NCI-H1417 treated with DMSO at 0.1 percent for 48 hours (cell line): Measurements from ENCODE around the gene CBR4.
"Not testable (repeated sequence)": the region's sequence is repeated elsewhere in the genome, so short reads cannot be mapped to it uniquely, and the experiment has no call there.

Experiments used
- DNase-seq: peaks from one replicate; lab custom pipeline; 2025; lab: John Stamatoyannopoulos, UW

Gene CBR4

DNA sequence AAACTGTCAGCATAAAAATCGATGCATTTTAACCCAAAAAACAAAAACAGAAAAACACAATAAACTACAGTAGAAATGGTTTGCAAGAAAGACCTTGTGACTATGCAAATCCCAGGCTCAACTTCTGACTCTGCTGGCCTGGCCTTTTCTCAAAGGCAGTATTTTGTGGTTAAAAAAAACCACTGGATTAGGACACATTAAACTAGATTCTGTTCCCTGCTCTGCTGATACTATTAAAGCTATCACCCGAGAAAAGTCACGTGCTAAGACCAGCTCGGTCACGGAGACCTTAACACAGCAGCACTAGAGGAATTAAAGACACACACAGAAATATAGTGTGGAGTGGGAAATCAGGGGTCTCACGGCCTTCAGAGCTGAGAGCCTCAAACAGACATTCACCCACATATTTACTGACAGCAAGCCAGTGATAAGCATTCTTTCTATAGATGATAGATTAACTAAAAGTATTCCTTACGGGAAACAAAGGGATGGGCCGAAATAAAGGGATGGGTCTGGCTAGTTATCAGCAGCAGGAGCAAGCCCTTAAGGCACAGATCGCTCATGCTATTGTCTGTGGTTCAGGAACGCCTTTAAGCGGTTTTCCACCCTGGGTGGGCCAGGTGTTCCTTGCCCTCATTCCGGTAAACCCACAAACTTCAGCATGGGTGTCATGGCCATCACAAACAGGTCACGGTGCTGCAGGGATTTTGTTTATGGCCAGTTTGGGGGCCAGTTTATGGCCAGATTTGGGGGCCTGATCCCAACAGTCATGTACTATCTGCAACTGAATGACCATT lies 16.1 kb downstream of the CBR4 start:
- no peak for DNase-seq

DNA sequence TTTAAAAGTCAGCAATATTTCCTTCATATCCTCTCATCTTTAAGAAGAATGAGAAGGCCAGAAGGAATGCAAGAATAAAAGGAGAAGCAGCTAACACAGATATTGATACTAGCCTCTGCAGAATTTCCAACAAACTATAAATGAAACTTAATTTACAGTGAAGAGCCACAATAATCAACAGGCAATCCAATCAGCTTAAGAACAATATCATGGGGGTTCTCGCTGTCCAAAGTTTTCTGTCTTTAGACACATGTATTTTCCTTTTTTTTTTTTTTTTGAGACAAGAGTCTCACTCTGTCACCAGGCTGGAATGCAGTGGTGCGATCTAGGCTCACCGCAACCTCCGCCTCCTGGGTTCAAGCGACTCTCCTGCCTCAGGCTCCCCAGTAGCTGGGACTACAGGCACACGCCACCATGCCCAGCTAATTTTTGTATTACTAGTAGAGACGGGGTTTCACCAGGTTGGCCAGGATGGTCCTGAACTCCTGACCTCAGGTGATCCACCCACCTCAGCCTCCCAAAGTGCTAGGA lies 17.0 kb downstream of the CBR4 start:
- DNase-seq = not testable (repeated sequence)

DNA sequence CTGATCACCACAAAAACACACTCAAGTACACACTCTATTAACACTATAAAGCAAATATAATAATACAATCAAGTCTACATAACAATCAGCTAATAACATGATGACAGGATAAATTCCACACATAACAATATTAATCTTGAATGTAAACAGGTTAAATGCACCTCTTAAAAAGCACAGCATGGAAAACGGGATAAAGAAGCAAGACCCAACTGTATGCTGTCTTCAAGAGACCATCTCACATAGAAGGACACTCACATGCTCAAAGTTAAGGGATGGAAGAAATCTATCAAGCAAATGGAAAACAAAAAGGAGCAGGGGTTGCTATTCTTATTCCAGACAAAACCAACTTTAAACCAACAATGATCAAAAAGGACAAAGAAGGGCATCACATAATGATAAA lies 28.1 kb downstream of the CBR4 start:
- DNase-seq = no peak

DNA sequence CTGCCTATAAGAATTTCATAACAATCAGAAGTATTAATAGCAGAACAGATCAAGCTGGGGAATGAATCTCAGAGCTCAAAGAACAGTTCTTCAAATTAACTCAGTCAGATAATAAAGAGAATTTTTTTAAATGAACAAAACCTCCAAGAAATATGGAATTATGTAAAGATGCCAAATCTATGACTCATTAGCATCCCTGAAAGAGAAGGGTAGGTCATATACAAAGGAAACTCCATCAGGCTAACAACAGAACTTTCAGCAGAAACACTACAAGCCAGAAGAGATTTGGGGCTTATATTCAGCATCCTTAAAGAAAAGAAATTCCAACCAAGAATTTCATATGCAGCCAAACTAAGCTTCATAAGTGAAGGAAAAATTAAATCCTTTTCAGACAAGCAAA lies 28.6 kb downstream of the CBR4 start:
- DNase-seq = no peak

DNA sequence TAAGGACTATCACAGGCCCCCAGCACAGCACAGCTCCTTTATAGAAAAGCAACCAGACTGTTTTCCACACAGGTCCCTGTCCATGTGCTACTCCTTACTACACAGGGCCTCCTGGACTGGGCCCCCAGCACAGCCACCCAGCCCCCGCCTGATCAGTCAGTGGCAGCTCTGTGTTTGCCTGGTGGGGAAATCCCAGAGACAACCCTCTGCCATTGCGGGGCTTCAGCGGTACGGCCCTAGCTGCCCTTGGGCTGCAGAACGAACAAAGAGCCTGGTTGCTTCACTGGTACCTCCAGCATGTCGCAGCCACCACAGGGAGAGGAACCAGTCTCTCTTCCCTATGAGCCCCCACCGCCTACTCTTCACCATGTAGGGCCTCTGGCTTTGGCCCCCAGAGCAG lies 30.7 kb downstream of the CBR4 start:
- no peak for DNase-seq

DNA sequence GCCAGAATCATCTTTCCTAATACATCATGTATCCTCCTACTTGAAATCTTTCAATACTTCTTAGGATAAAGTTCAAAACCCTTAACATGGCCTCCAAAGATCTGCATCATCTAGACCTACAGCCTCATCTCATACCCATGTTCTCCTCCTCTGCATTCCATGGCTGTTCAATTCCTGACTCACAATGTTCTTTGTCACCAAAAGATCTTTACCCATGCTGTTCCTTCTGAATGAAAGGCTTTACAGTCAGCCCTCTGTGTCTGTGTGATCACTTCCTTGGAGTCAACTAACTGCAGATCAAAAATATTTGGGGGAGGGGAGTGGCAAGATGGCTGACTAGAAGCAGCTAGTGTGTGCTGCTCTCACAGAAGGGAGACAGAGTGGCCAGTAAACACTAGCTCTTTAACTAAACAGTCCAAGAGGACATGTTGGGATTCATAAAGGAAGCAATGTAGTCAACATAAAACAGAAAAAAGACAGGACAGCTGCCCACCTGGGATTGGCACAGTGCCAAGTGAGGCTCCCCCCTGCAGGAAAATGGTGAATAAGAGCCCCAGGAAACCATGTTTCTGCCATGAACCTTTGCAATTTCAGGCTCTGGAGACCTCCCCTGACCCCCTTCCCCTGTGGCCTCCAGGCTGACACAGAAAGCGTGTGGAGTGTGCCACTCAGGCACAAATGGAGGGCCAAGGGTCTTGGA lies 31.9 kb downstream of the CBR4 start:
- no peak for DNase-seq

DNA sequence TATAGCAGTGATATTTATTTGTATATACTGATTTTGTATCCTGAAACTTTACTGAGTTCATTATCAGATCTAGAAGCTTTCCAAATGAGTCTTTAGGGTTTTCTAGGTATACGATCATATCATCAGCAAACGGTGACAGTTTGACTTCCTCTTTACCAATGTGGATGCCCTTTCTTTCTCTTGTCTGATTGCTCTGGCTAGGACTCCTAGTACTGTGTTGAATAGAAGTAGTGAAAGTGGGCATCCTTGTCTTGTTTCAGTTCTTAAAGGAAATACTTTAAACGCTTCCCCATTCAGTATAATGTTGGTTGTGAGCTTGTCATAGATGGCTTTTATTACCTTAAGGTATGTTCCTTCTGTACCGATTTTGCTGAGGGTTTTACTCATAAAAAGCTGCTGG lies 37.5 kb downstream of the CBR4 start:
- no peak for DNase-seq

DNA sequence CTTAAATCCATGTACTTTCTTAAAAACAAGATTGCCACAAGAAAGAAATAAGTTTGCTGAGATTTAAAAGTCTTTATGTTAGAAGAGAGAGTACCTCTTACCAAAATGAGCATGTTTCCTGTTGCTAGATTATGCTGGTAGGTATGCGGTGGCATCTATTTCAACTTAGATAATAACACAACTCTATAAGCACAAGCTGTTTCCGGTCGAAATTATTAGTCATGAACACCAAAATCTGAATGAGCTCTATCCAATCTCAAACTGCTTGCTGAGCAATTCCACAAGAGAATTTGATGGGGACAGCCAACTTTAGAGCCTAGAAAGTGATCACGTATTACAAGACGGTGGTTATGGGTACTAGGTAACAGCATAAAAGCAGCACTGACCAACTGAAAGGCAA lies 49.3 kb downstream of the CBR4 start:
- no peak for DNase-seq

DNA sequence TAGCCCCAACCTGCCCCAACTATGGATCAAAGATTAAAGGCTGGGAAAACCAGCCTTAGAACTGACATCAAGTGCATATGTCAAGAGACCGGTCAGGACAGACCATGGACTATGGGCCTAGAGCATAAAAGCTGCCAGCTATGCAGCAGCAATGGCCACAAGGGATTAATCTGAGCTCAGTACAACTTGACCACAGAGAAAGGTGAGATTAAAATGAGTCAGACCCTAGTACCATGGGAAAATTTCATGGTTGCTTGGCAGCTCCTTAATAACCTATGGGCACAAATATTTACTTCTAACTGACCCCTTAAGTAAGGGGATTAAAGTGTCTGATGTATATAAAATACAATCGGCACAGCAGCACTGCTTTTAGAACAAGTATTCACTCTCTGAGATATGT lies 54.4 kb downstream of the CBR4 start:
- DNase-seq = no peak

DNA sequence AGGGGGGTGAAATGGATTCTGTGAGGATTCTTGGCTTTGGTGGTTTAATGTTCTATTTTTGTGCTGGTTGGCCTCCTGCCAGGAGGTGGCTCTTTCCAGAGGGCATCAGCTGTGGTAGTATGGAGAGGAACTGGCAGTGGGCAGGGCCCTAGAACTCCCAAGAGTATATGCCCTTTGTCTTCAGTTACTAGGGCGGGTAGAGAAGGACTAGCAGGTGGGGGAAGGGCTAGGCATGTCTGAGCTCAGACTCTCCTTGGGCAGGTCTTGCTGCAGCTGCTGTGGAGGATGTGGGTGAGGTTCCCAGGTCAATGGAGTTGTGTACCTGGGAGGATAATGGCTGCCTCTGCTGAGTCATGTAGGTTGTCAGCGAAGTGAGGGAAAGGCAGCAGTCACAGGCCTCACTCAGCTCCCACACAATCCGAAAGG lies 57.2 kb downstream of the CBR4 start:
- DNase-seq = not testable (repeated sequence)

DNA sequence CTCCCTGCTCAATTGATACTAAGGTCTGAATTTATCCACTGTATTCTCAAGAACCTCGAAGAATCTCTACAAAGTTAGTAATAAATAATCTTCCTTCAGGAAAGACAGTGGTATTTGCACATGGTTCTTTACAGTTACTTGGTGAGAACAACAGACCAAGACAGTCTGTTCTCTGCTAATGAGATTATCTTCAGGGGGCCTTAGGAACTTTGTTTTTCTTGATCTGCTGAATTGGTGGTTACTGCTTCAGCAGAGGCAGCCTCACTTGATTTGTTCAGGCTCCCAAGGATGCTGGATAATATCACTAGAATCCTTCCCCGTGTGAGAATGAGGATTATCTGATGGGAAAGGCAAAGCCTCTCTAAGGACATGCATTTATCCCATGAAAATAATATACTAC lies 64.8 kb downstream of the CBR4 start:
- DNase-seq = no peak

DNA sequence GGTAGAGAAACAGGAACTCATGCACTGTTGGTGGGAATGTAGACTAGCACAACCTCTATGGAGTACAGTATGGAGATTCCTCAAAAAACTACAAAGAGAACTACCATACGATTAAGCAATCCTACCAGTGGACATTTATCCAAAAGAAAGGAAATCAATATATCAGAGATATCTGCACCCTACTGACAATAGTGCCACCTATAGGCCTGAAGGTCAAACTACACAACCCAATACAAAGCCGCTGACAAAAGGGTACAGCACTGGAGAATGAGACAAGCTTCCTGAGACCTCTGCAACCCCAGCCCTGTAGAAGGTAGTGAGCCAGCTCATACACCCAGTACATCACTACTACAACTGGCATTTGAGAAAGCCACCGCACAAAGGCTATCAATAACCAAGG lies 67.1 kb downstream of the CBR4 start:
- DNase-seq = no peak
